ENCODE measurements around the gene PANK4. TPM values are rescaled to one million over a fixed set of nuclear protein-coding genes. Genes with fewer than 3 reads are reported as not detected.
"Not testable (repeated sequence)": the region's sequence is repeated elsewhere in the genome, so short reads cannot be mapped to it uniquely, and the experiment has no call there.

PANK4 gene
- total RNA-seq, 4 donors from 2014 or later, result 22.5 to 48.9 (median 37.9) TPM

GRCh38 chr1:2459757-2460156 is 66.6 kb downstream of the PANK4 start:
- intact Hi-C loops (cut with DNase I), result no loop called here
- peaks cover 0 to 95% (median 14%) of the 10 kb centered on the region in 4 donors for H3K27me3 ChIP-seq
- WGBS, result 34% methylated on average over 9 of the region's 23 CpGs

GRCh38 chr1:2459102-2459753 is 67.2 kb downstream of the PANK4 start:
- H3K27me3 ChIP-seq, result peaks cover 0 to 95% (median 15%) of the 10 kb centered on the region in 4 donors
- WGBS, result 77% methylated on average over 15 of the region's 16 CpGs

More at GRCh38 chr1:2459757-2460156, 66.6 kb downstream of the PANK4 start:
- no peak for TF ChIP-seq POLR2A (IDR thresholded peaks at IDR 0.05; ENCODE audit: low read depth)
- no peak for TF ChIP-seq CTCF (IDR thresholded peaks at IDR 0.05)
- no peak for DNase-seq (ENCODE audit: extremely low spot score)
- Histone ChIP-seq H3K9me3 (no peaks in the 10 kb centered on the region), H3K4me1 (peaks cover 0 to 5% (median 2%) of the 10 kb centered on the region in 4 donors), H3K27ac (replicated peaks in 1 of 4) (no peak overlapping the region), H3K36me3 (no peaks in the 10 kb centered on the region), H3K4me3 (no peak overlapping the region)

GRCh38 chr1:2458687-2459086 is 67.7 kb downstream of the PANK4 start:
- Histone ChIP-seq H3K27me3 (peaks cover 0 to 95% (median 14%) of the 10 kb centered on the region in 4 donors), H3K27ac (replicated peaks in 1 of 4) (no peak overlapping the region), H3K9me3 (no peaks in the 10 kb centered on the region), H3K4me3 (no peak overlapping the region), H3K4me1 (peaks cover 0 to 5% (median 2%) of the 10 kb centered on the region in 4 donors), H3K36me3 (no peaks in the 10 kb centered on the region)
- TF ChIP-seq CTCF (IDR thresholded peaks at IDR 0.05) (no peak), EP300 (IDR thresholded peaks at IDR 0.05) (no peak), POLR2A (IDR thresholded peaks at IDR 0.05; ENCODE audit: low read depth) (no peak), POLR2AphosphoS5 (IDR thresholded peaks at IDR 0.05) (no peak)
- WGBS, result 84% methylated on average over 18 of the region's 18 CpGs
- no peak for DNase-seq (ENCODE audit: extremely low spot score)
- intact Hi-C loops (cut with DNase I), result no loop called here

More at GRCh38 chr1:2459102-2459753, 67.2 kb downstream of the PANK4 start:
- H3K4me3 ChIP-seq; DNase-seq (ENCODE audit: extremely low spot score); H3K27ac ChIP-seq (replicated peaks in 1 of 4); H3K36me3 ChIP-seq; H3K9me3 ChIP-seq; H3K4me1 ChIP-seq; intact Hi-C loops (cut with DNase I): not testable (repeated sequence)

Other genes starting within 250 kb of the PANK4 start
- 1 to 10 TPM; 7.0 to 9.8 (median 8.0) TPM for gene MORN1, start 135.0 kb downstream of the PANK4 start, total RNA-seq
- gene RER1, start 134.8 kb downstream of the PANK4 start, total RNA-seq, result 10 to 100 TPM; 47.3 to 67.3 (median 56.4) TPM
- 10 to 100 TPM; 14.2 to 27.1 (median 20.3) TPM for gene PEX10, start 114.0 kb downstream of the PANK4 start, total RNA-seq
- under 1 TPM; 0.06 to 0.42 (median 0.26) TPM for gene PLCH2, start 50.3 kb downstream of the PANK4 start, total RNA-seq
- under 1 TPM in 2 of 4 donors, not detected in 2; 0.19 to 0.33 TPM for gene HES5, start 3.7 kb upstream of the PANK4 start, total RNA-seq
- gene TNFRSF14, start 29.8 kb upstream of the PANK4 start, total RNA-seq, result 10 to 100 TPM; 26.2 to 49.2 (median 42.5) TPM
- gene PRXL2B, start 60.2 kb upstream of the PANK4 start, total RNA-seq, result 10 to 100 TPM in 3 of 4 donors, 1 to 10 TPM in 1; 7.9 to 18.8 (median 14.8) TPM
- 1 to 10 TPM in 1 of 4 donors, under 1 TPM in 2, not detected in 1; 0.78 to 1.7 (median 0.80) TPM for gene MMEL1, start 106.4 kb upstream of the PANK4 start, total RNA-seq

Data from esophagus muscularis mucosa (tissue), 4 donors.